HG02642 (cell line): Measurements from ENCODE around the gene COBL.
"Not testable (repeated sequence)": the region's sequence is repeated elsewhere in the genome, so short reads cannot be mapped to it uniquely, and the experiment has no call there.

Experiments
- ATAC-seq: cut with Tn5 transposase; IDR thresholded peaks from one replicate; pipeline ENCODE4 v1.9.1; 2021; ENCODE audit warnings: mild to moderate bottlenecking; ENCODE audit not compliant: unreplicated experiment, poor library complexity

COBL gene

DNA sequence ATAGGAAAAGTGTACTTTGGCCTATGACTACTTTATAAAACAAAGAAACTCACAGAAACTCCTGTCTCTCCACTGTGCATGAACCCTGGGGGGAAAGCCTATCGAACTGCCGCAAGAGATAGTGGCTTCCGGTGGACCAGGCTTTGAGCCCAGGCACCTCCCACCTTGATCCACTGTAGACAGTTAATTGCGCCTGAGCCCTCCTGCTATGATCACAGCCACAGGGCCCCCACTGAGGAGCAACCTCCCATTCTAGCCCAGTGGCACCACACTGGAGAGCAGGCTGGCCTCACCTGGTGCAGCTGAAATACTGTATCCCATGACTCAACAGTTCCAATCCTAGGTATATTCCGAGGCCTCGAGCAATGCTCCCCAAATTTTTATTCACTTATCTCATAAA, 98.8 kb downstream of the COBL start:
- no peak for ATAC-seq

DNA sequence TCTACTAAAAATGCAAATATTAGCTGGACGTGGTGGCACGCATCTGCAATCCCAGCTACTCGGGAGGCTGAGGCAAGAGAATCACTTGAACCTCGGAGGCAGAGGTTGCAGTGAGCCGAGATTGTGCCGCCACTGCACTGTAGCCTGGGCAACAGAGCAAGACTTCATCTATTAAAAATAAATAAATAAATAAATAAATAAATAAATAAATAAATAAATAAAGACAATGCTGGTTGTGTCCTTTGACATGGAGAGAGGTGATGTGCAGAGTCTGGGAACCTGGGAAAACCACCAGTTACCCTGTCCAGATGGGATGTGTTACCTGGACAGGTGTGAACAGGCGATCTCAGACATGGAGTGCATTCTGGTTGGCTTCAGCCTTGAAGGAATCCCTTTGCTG, 102.5 kb downstream of the COBL start:
- ATAC-seq, result no peak

GRCh38 chr7:51213618-51214017, 103.0 kb downstream of the COBL start:
- no peak for ATAC-seq

GRCh38 chr7:51210766-51211165, 105.8 kb downstream of the COBL start:
- ATAC-seq, result no peak

DNA sequence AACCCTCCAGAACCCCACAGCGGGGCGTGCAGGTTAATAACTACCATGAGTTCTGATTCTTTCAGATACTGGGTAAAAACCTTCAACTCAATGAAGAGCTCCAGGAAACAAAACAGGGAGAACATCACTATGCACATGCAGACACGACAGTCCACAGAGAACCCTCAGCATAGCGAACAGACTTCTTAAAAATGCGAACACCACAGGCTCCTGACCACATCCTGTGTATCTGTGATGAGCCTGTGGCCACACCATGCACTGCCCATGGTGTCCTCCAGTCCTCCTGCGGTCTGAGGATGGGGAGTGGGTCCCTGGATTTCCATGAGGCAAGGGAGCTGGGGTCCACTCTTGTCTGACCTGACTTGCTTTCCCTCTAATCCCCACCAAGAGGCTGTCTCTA, 107.2 kb downstream of the COBL start:
- no peak for ATAC-seq

DNA sequence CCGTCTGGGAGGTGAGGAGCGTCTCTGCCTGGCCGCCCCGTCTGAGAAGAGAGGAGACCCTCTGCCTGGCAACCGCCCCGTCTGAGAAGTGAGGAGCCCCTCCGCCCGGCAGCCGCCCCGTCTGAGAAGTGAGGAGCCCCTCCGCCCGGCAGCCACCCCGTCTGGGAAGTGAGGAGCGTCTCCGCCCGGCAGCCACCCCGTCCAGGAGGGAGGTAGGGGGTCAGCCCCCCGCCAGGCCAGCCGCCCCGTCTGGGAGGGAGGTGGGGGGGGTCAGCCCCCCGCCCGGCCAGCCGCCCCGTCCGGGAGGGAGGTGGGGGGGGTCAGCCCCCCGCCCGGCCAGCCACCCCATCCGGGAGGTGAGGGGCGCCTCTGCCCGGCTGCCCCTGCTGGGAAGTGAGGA, 108.5 kb downstream of the COBL start:
- not testable (repeated sequence) for ATAC-seq

DNA sequence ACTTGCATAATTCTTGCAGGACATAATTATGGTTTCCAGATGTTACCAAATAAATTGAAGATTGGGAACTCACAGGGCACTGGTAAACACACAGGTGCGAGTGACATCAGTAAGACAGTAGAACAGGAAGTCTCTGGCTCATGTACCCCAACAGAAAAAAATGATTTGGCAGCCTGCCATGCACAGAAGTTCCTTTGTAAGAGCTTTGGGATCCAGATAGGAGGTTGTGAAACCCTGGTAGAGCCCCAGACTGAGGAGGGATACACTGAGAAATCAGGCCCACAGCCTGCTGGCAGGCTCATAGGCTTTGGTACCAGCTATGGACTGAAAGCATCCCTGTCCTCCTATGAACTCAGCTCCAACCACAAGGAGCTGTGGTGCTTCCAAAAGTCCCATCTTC, 118.0 kb downstream of the COBL start:
- ATAC-seq, result no peak

DNA sequence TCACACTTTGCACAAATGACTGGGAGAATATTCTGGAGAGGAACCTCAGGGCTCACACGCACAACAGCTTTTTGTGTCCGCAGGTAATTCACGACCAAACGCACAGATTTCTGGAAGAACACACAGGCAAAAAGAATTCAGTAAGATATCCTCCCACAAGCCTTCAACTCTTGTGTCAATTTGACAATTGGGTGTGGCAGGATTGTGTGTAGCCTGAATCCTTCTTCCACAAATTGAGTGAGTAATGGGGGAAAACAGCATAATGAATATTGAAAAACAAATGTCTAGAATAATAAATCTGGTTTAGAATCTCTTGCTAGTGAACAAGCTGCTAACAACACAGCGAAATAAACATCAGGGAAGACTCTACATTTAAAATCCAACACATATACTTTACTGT, 125.6 kb downstream of the COBL start:
- no peak for ATAC-seq

DNA sequence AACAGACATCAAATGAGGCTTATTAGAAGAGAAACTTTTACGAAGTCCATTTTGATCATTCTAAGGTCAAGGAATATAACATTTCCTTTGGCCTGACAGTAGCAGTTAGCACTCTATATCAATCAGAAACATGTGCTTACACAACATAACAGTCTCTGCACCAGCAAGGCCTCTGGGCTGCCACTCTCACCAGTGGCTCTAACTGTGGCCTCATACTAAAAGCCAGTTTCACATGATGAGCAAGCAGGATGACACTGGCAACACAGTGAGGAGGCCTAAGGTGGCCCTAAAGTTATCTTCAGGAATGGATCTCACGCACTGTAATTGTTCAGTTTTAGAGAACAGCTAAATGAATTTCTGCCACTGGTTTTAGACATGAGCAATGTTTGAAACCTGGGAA, 126.8 kb downstream of the COBL start:
- ATAC-seq, result no peak

DNA sequence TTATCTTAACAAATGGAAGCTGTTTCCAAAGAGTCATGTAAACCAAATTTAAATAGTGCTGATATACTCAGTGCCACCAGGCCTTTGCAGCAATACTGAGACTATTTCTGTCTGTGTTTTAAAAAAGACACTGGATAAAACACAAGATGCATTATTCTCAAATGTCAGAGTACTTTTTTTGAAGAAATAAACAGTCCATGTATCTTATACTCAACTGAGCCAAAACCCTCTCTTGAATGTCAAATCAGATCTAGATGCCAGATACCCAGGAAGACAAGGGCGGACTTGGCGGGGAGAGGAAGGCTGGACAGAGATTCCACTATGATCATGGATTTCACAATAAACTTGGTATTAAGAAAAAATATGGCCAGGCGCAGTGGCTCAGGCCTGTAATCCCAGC, 127.6 kb downstream of the COBL start:
- ATAC-seq, result no peak

DNA sequence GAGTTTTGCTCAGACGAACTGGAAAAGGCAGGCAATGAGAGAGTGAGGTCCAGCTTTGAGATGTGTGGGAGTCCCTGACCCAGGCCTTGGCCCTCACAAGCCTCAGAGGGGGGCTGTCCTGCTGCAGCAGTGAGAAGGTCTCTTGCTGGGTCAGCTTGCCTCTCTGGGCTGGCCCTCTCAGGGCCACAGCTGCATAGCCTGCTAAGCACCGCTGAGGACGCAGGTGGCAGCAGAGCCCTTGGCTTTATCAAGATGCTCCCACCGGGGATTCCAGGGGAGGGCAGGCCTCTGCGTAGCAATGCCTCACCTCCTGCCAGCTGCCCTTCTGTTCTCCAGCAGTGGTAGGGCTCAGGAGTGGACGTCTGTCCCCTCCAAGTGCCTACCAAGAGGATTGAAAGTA, 128.7 kb downstream of the COBL start:
- no peak for ATAC-seq

DNA sequence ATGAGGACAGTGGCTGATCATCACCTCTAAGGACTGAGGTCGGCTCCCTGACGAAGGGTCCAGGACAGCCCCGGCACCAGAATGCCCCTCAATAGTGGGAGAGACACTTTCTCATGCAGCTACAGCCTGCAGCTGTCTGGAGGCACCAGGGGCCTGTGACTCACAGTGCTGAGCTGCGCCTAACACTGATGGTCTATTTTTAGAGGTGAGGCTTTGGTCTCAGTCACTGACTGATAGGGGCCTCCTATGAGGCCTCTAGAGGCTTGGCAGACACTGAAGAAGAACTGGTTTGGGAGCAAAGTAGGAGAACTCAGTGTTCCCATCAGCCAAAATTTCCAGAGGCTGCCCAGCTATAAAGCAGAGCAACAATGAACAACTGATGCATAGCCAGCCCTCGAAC, 130.1 kb downstream of the COBL start:
- ATAC-seq, result no peak

DNA sequence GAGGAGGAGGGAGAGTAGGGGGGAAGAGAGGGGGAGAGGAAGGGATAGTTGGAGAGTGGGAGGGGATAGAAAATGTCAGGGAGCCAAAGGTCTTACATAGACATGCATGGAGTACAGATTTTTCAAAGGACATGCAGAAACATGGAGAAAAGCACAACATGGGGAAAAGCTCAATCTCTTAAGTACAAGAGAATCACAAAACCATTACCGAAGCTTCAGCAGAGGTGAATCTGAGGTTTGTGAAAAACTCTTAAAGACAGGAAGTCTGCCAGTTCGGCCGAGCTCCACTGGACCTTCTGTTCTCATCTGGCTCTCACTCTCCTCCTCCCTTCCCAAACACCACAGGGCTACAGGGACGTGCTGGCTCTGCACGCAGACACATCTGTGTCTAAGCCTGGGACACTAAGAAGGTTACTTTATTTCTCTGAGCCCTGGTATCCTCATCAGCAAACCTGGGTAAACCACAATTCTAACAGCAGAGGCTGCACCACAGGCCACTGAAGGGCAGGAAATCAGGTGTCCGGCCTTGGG, 133.9 kb downstream of the COBL start:
- ATAC-seq, result no peak

- no peak for ATAC-seq
Measured at GRCh38 chr7:51180092-51180491, 136.5 kb downstream of the COBL start.

GRCh38 chr7:51175992-51176388, 140.6 kb downstream of the COBL start:
- no peak for ATAC-seq

GRCh38 chr7:51175316-51175991, 141.2 kb downstream of the COBL start:
- ATAC-seq, result no peak

DNA sequence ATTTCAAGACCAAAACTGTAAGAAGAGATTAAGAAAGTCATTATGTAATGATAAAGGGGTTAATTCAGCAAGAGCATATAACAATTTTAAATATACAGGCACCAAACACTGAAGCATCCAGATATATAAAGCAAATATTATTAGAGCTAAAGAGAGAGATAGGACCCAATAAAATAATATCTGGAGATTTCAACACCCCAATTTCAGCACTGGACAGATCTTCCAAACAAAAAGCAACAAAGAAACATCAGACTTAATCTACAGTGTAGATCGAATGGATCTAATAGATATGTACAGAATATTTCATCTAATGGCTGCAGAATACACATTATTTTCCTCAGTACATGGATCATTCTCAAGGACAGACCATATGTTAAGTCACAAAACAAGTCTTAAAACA, 151.3 kb downstream of the COBL start:
- ATAC-seq, result no peak

DNA sequence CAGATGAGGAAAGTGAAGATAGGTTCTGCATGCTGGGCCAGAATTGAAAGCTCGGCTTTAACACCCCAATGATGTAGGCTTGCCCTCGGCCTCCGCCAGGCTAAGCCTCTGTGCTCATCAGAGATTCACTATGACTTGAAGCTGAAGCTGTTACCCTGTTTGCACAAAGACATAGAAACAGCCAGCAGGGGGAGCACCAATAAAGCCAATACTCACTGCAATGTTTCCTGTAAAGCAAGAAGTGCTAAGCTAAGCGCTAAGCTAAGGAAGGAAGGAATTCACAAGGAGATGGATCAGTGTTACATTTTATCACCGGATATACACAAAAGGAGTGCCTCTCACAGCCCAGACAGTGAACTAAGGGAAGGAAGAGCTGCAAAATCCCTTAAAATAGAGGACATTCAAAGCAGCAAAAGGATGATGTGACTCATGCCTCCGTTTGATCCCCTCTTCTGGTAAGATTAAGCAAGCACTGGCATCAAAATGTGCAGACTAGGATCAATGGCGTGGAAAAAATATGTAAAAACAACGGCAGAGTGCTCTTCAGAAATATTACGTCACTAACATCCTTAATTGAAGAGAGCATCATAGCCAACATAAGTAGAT, 153.8 kb downstream of the COBL start:
- ATAC-seq, result peak; percentile 96

- no peak for ATAC-seq
Measured at GRCh38 chr7:51161937-51162336, 154.7 kb downstream of the COBL start.

DNA sequence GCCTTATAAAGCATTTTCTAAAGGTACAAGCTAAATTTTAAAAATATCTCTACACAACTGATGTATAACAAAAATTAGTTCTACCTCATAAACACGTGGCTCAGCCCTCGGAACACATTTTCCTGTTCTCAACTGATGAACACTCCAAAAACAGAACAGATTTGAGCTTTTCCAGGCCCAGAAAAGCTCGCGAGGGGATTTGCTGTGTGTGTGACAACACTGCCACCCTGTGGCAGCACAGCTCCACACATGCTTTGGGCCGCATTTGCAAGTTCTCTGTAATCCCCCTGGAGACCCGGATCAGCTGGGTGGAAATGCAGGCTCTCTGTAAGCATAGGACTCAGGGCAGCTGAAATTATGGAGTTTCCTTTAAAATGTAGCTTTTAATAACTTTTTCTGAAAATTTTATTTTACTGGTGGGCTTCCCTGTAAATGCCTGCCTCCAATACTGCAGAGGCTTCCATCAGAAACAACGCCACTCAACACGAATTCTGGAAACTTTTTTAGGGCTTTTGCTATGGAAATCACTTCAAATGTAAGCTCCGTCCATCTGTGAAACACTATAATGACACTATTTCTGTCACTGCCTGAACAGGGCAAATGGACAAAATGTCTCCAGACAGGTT, 155.5 kb downstream of the COBL start:
- peak; percentile 56 for ATAC-seq

DNA sequence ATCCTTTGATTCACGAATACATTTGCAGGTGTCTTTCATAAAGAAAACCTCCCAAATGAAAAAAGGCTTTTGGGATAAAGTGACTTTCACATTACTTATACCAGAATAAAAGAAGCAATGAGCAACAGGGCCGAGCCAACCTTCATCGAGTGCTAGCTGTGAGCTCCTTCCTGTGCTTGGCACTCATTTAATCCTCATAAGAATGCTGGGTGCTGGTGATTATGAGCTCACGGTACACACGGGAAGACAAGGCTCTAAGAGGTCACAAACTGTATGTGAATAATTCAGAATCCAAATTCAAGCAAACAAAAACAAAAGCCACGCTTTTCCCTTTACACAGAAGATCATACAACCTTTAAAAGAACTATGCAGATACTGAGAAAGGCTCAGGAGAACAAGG, 156.2 kb downstream of the COBL start:
- ATAC-seq, result no peak
